ENCODE data around the gene MYO7A. TPM values are rescaled to one million over a fixed set of nuclear protein-coding genes. Genes with fewer than 3 reads are reported as not detected.

The MYO7A gene
- polyA plus RNA-seq, 1 donor (not counting 4 experiments of a cell fraction or from before 2014, with no cell fraction given): 0.75 TPM

- Histone ChIP-seq H3K27me3 (ENCODE audit: control insufficient read depth, extremely low read depth, insufficient read depth, low read length) (no peaks in the 10 kb centered on the region), H2AFZ (ENCODE audit: control insufficient read depth, low read length) (no peak overlapping the region), H3K27ac (ENCODE audit: control insufficient read depth, insufficient read depth, low read length) (no peak overlapping the region), H3K4me3 (ENCODE audit: control insufficient read depth in 2 of 3, extremely low read depth in 1 of 3, insufficient read depth in 2 of 3, low read depth in 1 of 3, low read length in 3 of 3) (no peak overlapping the region), H3K9me1 (ENCODE audit: control insufficient read depth, extremely low read depth, insufficient read depth, low read length) (no peaks in the 10 kb centered on the region), H3K9me3 (ENCODE audit: control insufficient read depth, low read depth, low read length) (no peaks in the 10 kb centered on the region), H3K36me3 (ENCODE audit: control insufficient read depth in 2 of 2, extremely low read depth in 1 of 2, insufficient read depth in 2 of 2, low read length in 2 of 2) (no peaks in the 10 kb centered on the region), H3K79me2 (ENCODE audit: control insufficient read depth, insufficient read depth, low read length) (no peaks in the 10 kb centered on the region), H3K4me1 (ENCODE audit: control insufficient read depth, extremely low read depth, insufficient read depth, low read length) (no peaks in the 10 kb centered on the region), H4K20me1 (ENCODE audit: control insufficient read depth, extremely low read depth, insufficient read depth, low read length) (no peaks in the 10 kb centered on the region), H3K4me2 (ENCODE audit: control insufficient read depth, extremely low read depth, insufficient read depth, low read depth, low read length) (no peak overlapping the region), H3K9ac (ENCODE audit: control insufficient read depth, extremely low read depth, insufficient read depth, low read length) (no peak overlapping the region)
- TF ChIP-seq CTCF (optimal IDR thresholded peaks at IDR 0.05 in 1 of 3, IDR thresholded peaks at IDR 0.05 in 1 of 3, conservative IDR thresholded peaks at IDR 0.05 in 1 of 3; ENCODE audit: extremely low read depth in 1 of 3, insufficient read depth in 2 of 3, low read length in 3 of 3) (no peak), EZH2 (IDR thresholded peaks at IDR 0.05; ENCODE audit: low read length) (no peak)
- FAIRE-seq (no peak), DNase-seq (ENCODE audit: low read depth, low spot score) (no peak)
- dilution Hi-C loops (cut with MboI; ENCODE audit: extremely low pct_ligation_motif_present, low sequenced_read_pairs): no loop called here
These were observed 55.5 kb downstream of the MYO7A start for GRCh38 chr11:77183431-77183984.

GRCh38 chr11:77184136-77184860 lies 56.3 kb downstream of the MYO7A start:
- Histone ChIP-seq H2AFZ (ENCODE audit: control insufficient read depth, low read length) (no peak overlapping the region), H3K27me3 (ENCODE audit: control insufficient read depth, extremely low read depth, insufficient read depth, low read length) (no peaks in the 10 kb centered on the region), H3K4me3 (ENCODE audit: control insufficient read depth in 2 of 3, extremely low read depth in 1 of 3, insufficient read depth in 2 of 3, low read depth in 1 of 3, low read length in 3 of 3) (no peak overlapping the region), H3K4me2 (ENCODE audit: control insufficient read depth, extremely low read depth, insufficient read depth, low read depth, low read length) (no peak overlapping the region), H3K79me2 (ENCODE audit: control insufficient read depth, insufficient read depth, low read length) (no peaks in the 10 kb centered on the region), H3K9me1 (ENCODE audit: control insufficient read depth, extremely low read depth, insufficient read depth, low read length) (no peaks in the 10 kb centered on the region), H3K36me3 (ENCODE audit: control insufficient read depth in 2 of 2, extremely low read depth in 1 of 2, insufficient read depth in 2 of 2, low read length in 2 of 2) (no peaks in the 10 kb centered on the region), H3K9ac (ENCODE audit: control insufficient read depth, extremely low read depth, insufficient read depth, low read length) (no peak overlapping the region), H3K4me1 (ENCODE audit: control insufficient read depth, extremely low read depth, insufficient read depth, low read length) (no peaks in the 10 kb centered on the region), H3K9me3 (ENCODE audit: control insufficient read depth, low read depth, low read length) (no peaks in the 10 kb centered on the region), H3K27ac (ENCODE audit: control insufficient read depth, insufficient read depth, low read length) (no peak overlapping the region), H4K20me1 (ENCODE audit: control insufficient read depth, extremely low read depth, insufficient read depth, low read length) (no peaks in the 10 kb centered on the region)
- TF ChIP-seq EZH2 (IDR thresholded peaks at IDR 0.05; ENCODE audit: low read length) (no peak), CTCF (optimal IDR thresholded peaks at IDR 0.05 in 1 of 3, IDR thresholded peaks at IDR 0.05 in 1 of 3, conservative IDR thresholded peaks at IDR 0.05 in 1 of 3; ENCODE audit: extremely low read depth in 1 of 3, insufficient read depth in 2 of 3, low read length in 3 of 3) (no peak)
- DNase-seq (ENCODE audit: low read depth, low spot score) (no peak), FAIRE-seq (no peak)
- dilution Hi-C loops (cut with MboI; ENCODE audit: extremely low pct_ligation_motif_present, low sequenced_read_pairs): no loop called here

All from keratinocyte (primary cell).